Middle frontal gyrus (tissue), 1 donor: ENCODE results near the gene TBL2.
A peak's percentile ranks its signal among the peaks of the same experiment; 100 is the strongest.
"Not testable (repeated sequence)": the region's sequence is repeated elsewhere in the genome, so short reads cannot be mapped to it uniquely, and the experiment has no call there.

Source experiments
- DNase-seq: peaks from one replicate; pipeline ENCODE4 v3.0.0-alpha.2; 2015; ENCODE audit warnings: low spot score; ENCODE audit errors: extremely low spot score

TBL2 gene

DNA sequence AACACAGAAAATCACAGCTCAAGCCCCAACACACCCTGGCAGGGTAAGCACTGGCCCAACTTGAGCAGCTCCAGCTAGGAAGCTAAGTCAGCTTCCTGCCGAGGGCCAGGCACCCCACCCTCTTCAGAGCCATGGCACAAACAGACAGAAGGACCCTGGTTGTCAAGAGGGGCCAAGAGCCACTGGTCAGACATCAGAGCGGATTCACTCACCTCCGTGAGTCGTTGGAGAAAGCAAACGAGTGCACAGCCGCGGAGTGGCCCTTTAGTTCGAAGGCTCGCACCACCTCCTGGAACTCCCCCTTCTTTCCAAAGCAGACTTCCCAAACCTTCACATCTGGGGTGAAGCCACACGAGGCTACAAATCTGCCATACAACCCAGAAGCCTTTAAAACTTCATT, 7.4 kb downstream of the TBL2 start:
- DNase-seq, result no peak

DNA sequence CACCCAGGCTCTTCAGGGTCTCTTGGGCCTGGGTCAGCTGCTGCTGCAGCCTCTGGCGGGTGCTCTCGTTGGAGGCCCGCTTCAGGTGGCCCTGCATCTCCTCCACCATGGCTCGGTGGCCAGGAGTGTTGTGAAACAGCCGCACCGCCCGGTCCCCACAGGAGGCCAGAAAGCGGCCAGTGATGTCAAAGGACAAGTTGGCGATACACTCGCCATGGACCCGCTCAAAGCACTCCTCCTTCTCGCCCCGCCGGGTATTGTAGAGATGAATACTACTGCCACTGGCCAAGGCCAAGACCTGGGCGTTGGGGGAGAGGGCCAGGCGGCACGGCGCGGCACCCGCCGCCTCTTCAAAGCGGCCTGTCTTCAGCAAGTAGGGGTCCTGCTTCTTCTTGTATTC, 7.9 kb downstream of the TBL2 start:
- DNase-seq, result no peak

DNA sequence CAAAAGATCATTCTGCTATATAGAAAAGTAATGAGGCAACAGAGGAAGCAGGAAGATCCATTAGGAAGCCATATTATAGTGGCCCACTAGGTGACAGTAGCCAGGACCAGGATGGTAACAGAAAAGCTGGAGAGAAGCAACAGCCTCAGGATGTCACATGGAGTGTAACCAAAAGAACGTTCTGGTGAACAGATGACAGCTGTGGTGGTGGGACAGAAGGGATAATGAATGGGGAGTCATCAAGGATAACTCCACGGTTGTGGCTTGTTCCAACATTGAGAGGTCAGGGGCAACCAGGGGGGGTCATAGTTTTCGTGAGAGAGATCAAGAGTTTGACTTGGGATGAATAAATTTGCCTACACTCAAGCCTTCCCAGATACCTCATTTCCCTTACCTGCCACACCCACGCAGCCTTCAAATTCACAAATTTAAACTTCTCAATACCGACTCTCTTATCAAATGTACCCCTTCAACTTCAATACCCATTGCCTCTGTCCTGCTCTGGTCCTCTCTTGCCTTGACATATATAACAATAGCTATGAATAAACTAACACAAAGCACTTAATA, 9.3 kb downstream of the TBL2 start:
- no peak for DNase-seq

DNA sequence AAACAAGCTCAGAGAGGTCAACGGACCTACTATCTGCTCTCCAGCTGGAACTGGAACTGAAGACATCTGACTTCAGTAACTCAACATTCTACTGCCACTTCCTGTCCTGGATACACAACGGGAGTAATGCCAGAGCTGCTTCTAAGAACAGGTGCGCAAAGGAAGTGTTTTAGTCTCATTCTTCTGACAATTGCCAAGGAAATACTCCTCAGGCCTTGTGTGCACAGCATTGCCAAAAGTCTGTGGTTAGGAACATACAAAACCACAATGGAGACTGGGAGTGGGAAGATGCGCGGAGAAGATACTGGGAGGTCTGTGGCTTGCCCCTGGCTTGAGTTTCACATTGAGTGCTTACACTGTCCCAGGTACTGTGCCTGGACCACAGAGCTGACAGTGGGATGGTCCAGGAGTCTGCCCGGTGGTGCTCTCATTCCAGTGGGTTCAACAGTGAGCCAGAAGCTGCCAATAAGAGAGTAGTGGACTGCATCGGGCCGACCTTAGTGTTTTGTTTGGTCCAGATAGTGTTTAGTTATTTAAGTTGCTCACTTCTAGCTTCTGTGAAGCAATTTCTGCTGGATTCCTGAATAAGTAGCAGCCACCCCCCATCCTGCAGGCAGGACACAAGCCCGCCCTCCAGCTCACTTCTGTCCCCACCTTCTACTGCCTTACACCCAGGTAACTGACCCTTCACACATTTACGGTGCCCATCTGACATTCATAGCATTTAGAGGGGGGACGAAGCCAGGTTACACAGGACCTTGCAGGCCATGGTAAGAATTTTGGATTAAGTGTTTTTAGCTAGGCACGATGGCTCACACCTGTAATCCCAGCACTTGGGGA, 10.3 kb downstream of the TBL2 start:
- DNase-seq, result no peak

DNA sequence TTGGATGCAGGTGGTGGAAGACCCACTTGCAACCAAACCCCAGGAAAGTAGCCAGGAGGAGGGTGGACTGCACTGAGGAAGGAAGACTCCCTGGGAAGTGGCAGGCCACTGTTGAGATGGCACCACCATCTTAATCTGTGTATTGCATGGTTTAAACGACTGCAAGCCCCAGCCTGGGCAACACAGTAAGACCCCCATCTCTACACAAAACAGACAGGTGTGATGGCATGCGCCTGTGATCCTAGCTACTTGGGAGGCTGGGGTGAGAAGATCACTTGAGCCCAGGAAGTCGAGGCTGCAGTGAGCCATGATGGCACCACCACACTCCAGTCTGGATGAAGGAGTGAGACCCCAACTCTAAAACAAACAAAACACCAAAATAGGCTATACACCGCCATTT, 11.2 kb downstream of the TBL2 start:
- no peak for DNase-seq

DNA sequence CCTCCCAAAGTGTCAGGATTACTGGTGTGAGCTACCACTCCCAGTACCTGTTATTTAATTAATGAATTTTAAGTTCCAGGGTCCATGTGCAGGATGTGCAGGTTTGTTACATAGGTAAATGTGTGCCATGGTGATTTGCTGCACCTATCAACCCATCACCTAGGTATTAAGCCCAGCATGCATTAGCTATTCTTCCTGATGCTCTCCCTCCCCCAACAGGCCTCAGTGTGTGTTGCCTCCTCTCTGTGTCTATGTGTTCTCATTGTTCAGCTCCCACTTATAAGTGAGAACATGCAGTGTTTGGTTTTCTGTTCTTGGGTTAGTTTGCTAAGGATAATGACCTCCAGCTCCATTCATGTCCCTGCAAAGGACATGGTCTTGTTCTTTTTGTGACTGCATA, 11.9 kb downstream of the TBL2 start:
- not testable (repeated sequence) for DNase-seq

DNA sequence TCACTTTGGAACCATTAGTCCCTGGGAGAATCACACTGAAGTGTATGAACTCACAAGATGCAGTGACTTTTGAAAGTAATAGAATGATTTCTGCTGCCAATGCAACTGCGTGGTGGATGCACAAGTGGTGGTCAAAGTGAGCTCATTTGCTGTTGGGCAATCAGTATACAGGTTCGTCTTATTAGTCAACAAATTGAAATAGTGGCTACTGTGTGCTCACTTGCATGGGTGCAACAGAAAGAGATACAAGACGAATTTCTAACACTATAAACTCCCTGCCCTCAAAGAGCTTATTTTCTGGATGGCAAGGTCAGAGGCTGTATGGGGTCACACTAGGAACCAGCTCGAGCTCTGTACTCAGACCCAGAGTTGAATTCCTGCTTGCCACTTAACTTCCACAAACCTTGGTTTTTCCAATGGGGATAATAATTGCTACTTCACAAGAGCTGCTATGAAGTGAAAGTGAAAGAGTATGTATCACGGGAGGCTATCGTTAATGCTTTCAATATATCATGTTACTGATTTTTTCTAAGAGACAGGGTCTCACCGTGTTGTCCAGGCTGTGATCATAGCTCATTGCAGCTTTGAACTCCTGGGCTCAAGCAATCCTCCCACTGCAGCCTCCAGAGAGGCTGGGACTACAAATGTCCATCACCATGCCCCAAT, 12.6 kb downstream of the TBL2 start:
- DNase-seq, result no peak

DNA sequence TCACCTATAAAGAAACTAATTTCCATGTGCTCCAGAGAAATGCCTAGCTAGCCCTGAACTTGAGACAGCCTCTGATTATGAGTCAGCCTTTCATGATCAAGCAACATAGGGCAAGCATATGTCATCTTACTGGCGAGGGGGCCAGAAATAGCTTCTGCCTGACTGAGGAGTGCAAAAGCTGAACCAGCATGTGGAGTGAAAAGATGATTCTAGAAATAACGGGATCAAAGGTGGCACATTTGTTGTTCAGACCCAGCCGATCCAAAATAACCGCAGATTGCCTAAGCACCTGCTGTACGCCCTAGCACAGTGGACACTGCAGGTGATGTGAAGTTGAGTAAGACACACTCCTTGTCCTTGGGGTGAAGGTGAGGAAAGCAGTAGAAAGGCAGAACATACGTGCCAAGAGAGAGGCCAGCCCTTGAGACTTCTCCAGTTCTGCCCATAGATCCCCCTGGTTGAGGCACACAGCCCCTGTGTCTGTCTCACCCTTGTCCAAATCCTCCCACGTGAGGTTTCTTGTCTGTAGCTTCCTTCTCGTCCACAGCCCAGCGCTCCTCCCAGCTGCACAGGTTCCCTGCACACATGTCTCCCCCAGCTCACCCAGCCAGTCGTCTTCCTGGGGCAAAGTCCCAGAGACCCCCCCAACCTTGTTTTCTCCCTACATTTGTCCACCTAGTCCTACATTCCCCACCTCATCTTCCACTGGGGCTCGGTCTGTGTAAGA, 18.1 kb downstream of the TBL2 start:
- DNase-seq, result no peak

DNA sequence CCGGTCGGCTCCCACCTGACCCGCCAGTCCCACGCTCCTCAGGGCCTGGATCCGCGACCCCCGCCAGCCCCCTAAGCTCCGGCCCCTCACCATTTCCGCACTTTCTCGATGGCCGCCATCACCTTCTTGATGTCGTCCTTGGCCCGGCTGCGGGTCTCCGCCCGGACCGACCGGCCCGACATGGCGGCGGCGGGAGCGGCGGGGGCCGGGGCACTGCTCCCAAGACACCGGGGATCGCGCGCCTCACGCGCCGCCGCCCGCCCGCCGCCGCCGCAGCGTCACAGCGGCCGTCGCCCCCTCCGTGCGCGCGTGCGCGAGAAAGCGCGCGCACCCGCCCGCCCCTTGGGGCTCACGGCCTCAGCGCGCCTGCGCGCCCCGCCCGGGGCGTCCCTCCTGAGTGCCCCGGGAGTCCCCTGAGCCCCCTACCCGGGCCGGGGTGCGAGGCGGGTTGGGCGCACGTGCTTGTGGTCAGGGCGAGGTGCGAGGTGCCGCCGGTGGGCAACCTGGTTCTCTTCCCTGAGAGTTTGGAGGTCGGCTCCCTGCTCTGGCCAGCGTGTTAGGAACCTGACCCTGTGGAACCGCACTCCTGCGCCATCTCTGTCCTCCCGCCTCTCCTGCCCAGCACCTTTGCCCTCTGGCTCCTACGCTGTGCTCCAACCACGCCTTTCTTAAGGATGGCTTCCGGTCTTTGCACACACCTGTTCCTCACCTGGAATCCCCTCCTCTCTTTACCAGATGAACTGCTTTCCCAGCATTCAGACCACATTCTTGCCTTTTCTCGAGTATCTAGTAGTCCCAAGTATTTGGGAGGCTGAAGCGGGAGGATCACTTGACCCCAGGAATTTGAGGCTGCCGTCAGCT, 20.8 kb downstream of the TBL2 start, which contains the start of gene BCL7B:
Gene BCL7B (minus strand): TSS at position 294 of the 861 bp plus-strand sequence. CDS start 112 bp downstream, at position 182.
- DNase-seq, result peak; percentile 53

DNA sequence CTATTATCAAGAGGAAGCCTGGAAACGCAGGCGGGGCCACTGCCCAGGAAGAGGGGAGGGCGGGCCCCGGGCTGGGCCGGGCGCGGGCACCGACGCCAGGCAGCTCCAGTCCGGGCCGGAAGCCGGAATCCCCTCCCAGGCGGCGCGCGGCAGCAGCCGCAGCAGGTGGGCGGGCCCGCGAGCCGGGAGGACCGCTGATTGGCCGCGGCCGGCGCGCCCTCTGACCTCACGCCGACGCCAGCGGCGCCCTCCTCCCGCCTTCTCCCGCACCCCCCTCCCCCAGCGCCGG, 21.3 kb downstream of the TBL2 start:
- DNase-seq, result peak; percentile 87

DNA sequence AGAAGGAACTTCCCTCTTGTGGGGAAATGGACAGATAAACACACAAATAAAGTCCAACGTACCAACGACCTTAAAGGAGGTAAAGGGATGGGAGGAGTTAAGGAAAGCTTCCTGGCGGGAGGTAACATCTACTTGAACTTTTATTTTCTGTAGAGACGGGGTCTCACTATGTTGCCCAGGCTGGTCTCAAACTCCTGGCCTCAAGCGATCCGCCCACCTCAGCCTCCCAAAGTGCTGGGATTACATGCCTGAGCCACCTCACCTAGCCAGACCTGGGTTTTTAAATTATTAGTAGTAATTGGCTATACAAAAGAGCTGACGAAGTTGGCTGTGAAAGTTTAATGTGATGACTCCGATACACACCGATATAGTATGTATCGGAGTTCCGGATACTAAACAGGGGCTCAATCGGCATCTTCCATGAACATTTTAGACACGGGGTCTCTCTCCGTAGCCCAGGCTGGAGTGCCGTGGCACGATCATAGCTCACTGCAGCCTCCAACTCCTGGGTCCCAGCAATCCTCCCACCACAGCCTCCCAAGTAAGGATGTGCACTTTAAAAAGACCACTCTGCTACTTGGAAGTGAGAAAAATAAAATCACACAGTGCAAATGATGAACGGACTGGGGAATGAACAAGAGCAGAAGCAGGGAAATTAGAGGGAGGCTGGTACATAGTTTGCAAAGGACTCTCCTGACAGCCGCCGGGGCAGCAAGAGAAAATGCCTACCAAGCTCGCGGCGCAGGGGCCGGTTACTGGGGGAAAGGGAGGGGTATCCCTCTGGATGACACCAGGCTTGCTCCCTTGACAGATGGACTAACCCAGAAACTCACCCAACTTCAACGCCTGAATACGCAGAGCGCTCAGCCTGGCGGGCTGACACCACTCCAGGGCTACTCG, 21.9 kb downstream of the TBL2 start:
- DNase-seq, result no peak

DNA sequence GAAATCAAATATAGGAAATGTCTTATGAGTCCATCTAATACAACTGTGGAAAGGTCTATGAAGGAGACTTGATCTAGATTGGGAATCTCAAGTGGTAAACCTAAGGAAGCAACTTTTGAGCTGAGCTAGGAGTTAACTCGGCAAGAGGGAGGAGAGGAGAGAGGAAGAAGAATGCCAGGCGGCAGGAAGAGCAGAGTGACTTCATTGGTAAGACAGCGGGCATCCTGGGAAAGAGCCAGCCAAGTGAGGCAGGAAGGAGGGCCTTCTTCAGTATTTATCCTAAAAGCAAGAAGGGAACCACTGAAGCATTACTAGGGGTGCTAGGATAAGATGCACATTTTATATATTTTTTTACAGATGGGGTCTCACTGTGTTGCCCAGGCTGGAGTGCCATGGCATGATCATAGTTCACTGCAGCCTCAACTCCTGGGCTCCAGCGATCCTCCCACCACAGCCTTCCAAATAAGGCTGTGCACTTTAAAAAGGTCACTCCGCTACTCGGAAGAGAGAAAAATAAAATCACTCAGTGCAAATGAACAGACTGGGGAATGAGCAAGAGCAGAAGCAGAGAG, 22.9 kb downstream of the TBL2 start:
- no peak for DNase-seq

DNA sequence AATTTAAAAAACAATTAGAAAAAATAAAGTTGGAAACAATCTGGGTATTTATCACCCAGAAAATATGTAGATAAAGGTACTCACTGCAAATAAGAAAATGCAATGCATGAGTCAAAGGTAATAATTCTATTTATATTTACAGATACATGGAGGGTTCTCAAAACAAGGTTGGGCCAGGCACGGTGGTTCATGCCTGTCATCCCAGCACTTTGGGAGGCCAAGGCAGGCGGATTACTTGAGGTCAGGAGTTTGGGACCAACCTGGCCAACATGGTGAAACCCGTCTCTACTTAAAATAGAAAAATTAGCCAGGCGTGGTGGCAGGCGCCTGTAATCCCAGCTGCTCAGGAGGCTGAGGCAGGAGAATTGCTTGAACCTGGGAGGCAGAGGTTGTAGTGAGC, 28.3 kb downstream of the TBL2 start:
- DNase-seq, result not testable (repeated sequence)

DNA sequence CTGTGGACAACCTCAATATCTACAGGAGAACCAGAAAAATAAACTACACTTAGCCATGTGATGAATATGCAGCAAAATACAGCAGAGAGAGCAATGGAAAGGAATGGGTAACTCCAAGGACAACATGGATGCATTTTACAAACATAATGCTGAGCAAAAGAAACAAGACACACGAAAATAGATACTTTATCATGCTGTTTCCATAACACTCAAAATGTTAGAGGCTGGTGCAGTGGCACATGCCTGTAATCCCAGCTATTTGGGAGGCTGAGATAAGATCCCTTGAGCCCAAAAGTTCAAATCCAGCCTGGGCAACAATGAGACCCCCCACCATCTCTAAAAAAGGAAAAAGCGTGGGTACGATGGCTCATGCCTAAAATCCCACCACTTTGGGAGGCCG, 29.2 kb downstream of the TBL2 start:
- DNase-seq, result no peak

DNA sequence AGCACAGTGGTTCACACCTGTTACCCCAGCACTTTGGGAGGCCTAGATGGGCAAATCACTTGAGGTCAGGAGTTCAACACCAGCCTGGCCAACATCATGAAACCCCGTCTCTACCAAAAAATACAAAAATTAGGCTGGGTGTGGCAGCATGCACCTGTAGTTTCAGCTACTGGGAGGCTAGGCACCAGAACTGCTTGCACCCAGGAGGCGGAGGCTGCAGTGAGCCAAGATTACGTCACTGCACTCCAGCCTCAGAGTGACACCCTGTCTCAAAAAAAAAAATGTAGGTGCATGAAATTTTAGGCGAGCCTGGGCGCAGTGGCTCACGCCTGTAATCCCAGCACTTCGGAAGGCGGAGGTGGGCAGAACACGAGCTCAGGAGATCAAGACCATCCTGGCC, 30.5 kb downstream of the TBL2 start:
- no peak for DNase-seq

DNA sequence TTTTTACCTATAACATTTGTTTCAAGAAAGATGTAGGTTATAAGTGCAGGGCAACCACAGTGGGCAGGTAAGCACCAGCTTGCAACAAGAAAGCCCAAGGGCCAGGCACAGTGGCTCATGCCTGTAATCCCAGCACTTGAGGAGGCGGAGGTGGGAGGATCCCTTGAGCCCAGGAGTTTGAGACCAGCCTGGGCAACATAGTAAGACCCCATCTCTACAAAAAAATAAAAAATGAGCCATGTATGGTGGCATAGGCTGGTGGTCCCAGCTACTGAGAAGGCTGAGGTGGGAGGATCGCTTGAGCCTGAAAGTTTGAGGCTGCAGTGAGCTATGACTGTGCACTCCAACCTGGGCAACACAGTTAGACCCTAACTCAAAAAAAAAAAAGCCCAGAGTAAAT, 33.7 kb downstream of the TBL2 start:
- DNase-seq, result no peak

DNA sequence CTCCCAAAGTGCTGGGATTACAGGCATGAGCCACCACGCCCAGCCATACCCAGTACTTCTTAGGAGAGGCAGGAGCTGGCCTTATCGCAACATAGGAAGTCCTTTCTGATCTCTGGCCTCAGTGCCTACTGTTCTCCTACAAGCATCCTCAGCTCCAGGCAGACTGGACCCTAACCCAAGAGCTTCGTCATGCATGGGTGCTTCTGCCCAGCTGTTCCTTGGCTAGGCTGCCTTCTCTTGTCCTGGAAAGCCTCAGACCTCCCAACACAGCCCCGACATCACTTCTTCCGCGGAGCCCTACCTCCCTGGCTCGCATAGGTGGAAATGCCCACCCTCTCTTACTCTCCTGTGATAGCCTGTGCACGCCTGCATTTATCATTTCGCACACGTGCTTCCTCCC, 36.7 kb downstream of the TBL2 start:
- no peak for DNase-seq

DNA sequence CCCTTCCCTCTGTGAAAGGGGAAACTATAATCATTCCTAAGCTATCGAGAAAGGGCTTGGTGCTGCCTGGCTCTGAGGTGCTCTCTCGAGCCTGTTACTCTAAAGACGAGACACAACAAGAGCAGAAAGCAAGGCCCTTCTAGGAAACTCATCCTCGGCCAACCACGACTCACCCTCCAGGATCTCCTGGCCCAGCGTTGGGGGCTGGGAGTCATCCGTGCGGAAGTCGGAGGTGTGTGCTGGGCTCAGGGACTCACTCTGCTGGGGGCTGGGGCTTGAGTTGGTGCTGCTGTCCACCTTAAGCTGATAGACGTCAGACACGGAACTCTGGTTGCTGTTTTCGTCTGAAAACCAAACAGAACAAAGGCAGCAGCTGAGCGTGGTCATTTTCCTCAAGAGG, 38.7 kb downstream of the TBL2 start:
- DNase-seq, result no peak

DNA sequence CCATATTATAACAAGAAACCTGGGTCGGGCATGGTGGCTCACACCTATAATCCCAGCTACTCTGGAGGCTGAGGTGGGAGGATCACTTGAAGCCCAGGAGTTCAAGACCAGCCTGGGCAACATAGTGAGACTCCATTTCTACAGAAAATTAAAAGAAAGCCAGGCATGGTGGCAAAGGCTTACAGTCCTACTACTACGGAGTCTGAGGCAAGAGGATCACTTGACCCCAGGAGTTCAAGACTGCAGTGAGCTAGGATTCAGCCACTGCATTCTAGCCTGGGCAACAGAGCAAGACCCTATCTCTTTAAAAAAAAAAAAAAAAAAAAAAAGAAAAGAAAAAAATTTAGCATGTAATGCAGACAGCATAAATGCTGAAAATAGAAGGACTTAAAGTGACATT, 39.9 kb downstream of the TBL2 start:
- DNase-seq, result not testable (repeated sequence)

DNA sequence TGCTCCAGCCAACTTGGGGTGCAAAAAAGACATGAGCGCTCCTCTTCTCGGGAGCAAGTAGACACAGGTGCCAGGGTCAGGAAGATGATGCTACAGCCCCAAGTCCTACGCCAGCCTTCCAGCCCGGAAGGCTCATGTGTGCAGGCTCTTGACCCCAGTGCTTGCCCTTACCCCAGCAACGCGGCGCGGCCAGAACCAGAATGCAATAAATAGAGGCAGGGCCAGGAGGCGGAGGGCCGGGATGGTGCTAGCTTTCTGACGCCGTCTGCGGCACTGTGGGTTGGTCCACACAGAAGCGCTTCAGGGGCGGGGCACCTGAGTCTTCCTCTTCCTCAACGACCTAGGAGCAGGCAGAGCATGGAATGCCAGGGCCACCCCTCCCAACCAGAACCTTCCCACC, 41.3 kb downstream of the TBL2 start:
- DNase-seq, result no peak
